Esophagus muscularis mucosa (tissue), 4 donors: Measurements from ENCODE around the gene BBIP1. TPM values are rescaled to one million over a fixed set of nuclear protein-coding genes. Genes with fewer than 3 reads are reported as not detected.

ENCODE experiments used
- DNase-seq: peaks from one replicate; pipeline ENCODE4 v3.0.0-alpha.2; 2017; ENCODE audit errors: extremely low spot score
- H3K27ac ChIP-seq, 4 donors: fragments of 200-600 bp; sonication (generic); replicated peaks in 1 of 4; 1 replicate in 3 of 4; 2 replicates in 1 of 4; pipeline ENCODE4 v1.5.1; 2016 to 2019; ENCODE audit warnings: mild to moderate bottlenecking in 1 of 4
- H3K27me3 ChIP-seq, 4 donors: fragments of 200-600 bp; sonication (generic); one replicate each; pipeline versions ENCODE4 v1.5.1 to v1.6.0; 2016 to 2019
- H3K36me3 ChIP-seq, 4 donors: fragments of 200-600 bp; sonication (generic); one replicate each; pipeline ENCODE4 v1.5.1; 2016 to 2019
- H3K4me1 ChIP-seq, 4 donors: fragments of 200-600 bp; sonication (generic); one replicate each; pipeline ENCODE4 v1.5.1; 2016 to 2019
- H3K4me3 ChIP-seq, 4 donors: fragments of 200-600 bp; sonication (generic); 1 replicate in 2 of 4; 2 replicates in 2 of 4; pipeline ENCODE4 v1.5.1; 2016 to 2019; ENCODE audit warnings: mild to moderate bottlenecking in 4 of 4, moderate library complexity in 1 of 4
- H3K9me3 ChIP-seq, 4 donors: fragments of 200-600 bp; sonication (generic); 1 replicate in 3 of 4; 2 replicates in 1 of 4; pipeline ENCODE4 v1.5.1; 2016 to 2019
- CTCF ChIP-seq, 3 experiments: fragments of 200-600 bp in 2 of 3; fragments of 450-650 bp in 1 of 3; sonication (generic) in 2 of 3; IDR thresholded peaks; one replicate each; pipeline ENCODE4 v1.5.1; 2017 to 2019; ENCODE audit warnings: antibody characterized with exemption in 3 of 3, mild to moderate bottlenecking in 2 of 3, moderate library complexity in 1 of 3
- EP300 ChIP-seq: sonication (generic); formaldehyde crosslinking; IDR thresholded peaks from one replicate; pipeline ENCODE4 v1.6.1; 2017; ENCODE audit warnings: antibody characterized with exemption
- POLR2A ChIP-seq: fragments of 450-650 bp; IDR thresholded peaks from one replicate; pipeline ENCODE4 v1.6.1; 2017; ENCODE audit warnings: antibody characterized with exemption, moderate library complexity, mild to moderate bottlenecking, low read depth
- POLR2AphosphoS5 ChIP-seq, 2 donors: sonication (generic); formaldehyde crosslinking; IDR thresholded peaks; one replicate each; pipeline ENCODE4 v1.6.1; 2017; ENCODE audit warnings: antibody characterized with exemption in 2 of 2
- WGBS: methylation state at CpG from one replicate; pipeline ENCODE4 v1.1.5; 2018; 5-methylcytosine and 5-hydroxymethylcytosine counted together
- intact Hi-C: fragments of 100-400 bp; cut with DNase I; formaldehyde crosslinking; loops from one replicate; pipeline ENCODE4 v1.15.1; 2023
- total RNA-seq, 4 donors: library from RNA; depleted of rRNA; stranded (reverse); fragments of >200 nt; gene quantifications; one replicate each; pipeline versions ENCODE4 v1.1.0 to v1.2.1, GENCODE V29; 2016

The BBIP1 gene
- total RNA-seq, 4 donors from 2014 or later, result 17.6 to 29.5 (median 27.0) TPM

GRCh38 chr10:110883924-110884323, 35.1 kb downstream of the BBIP1 start:
- intact Hi-C loops, result no loop called here
- TF ChIP-seq CTCF (IDR thresholded peaks at IDR 0.05) (no peak), POLR2A (no peak), POLR2AphosphoS5 (IDR thresholded peaks at IDR 0.05) (no peak), EP300 (no peak)
- no peak for DNase-seq
- Histone ChIP-seq H3K4me3 (peak overlapping the region; percentile 3 to 33 (median 28)), H3K27me3 (no peaks in the 10 kb centered on the region), H3K9me3 (no peaks in the 10 kb centered on the region), H3K27ac (peak overlapping the region; percentile 4 to 70 (median 52)), H3K4me1 (peaks cover 0 to 68% (median 54%) of the 10 kb centered on the region in 4 donors), H3K36me3 (peaks cover 0 to 64% (median 33%) of the 10 kb centered on the region in 4 donors)
- WGBS, result 80% methylated on average over 10 of the region's 10 CpGs

DNA sequence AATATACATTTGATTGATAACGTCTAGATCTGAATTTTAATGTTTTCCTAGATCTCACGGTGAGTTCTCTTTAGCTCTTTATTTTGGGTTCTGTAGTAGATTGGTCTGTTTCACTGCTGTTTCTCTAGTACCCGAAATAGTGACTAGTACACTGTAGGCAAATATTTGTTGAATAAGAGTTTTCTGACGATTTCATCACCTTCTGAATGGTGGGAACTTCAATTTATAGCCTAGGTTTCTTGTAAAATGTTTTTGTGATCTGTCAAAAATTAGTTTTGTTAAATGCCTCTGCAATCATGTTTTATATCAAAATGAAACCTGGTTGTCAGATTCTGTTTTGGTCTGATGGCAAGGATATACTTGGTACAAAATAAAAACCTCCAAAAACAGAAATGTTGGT, 37.1 kb downstream of the BBIP1 start:
- Histone ChIP-seq H3K36me3 (peaks cover 0 to 64% (median 28%) of the 10 kb centered on the region in 4 donors), H3K9me3 (no peaks in the 10 kb centered on the region), H3K27ac (peak overlapping the region in 3 of 4 donors; percentile 16 to 49 (median 24)), H3K4me1 (peaks cover 2 to 77% (median 63%) of the 10 kb centered on the region in 4 donors), H3K27me3 (no peaks in the 10 kb centered on the region), H3K4me3 (no peak overlapping the region)
- DNase-seq, result no peak
- 72% methylated on average over 4 of the region's 4 CpGs for WGBS
- TF ChIP-seq POLR2AphosphoS5 (IDR thresholded peaks at IDR 0.05) (no peak), EP300 (no peak), POLR2A (no peak), CTCF (IDR thresholded peaks at IDR 0.05) (no peak)
- intact Hi-C loops, result no loop called here

- TF ChIP-seq EP300 (no peak), POLR2A (no peak), POLR2AphosphoS5 (IDR thresholded peaks at IDR 0.05) (no peak), CTCF (IDR thresholded peaks at IDR 0.05) (no peak)
- intact Hi-C loops, result no loop called here
- Histone ChIP-seq H3K36me3 (peaks cover 0 to 61% (median 29%) of the 10 kb centered on the region in 4 donors), H3K27ac (peak overlapping the region in 3 of 4 donors; percentile 16 to 49 (median 24)), H3K4me3 (no peak overlapping the region), H3K27me3 (no peaks in the 10 kb centered on the region), H3K4me1 (peaks cover 2 to 77% (median 61%) of the 10 kb centered on the region in 4 donors), H3K9me3 (no peaks in the 10 kb centered on the region)
- no peak for DNase-seq
- 95% methylated on average over 9 of the region's 9 CpGs for WGBS
Measured at GRCh38 chr10:110881247-110881646, 37.7 kb downstream of the BBIP1 start.

GRCh38 chr10:110880012-110880411, 39.0 kb downstream of the BBIP1 start:
- no peaks in the 10 kb centered on the region for H3K27me3 ChIP-seq
- peaks cover 2 to 82% (median 66%) of the 10 kb centered on the region in 4 donors for H3K4me1 ChIP-seq
- H3K36me3 ChIP-seq, result peaks cover 0 to 51% (median 25%) of the 10 kb centered on the region in 4 donors
- TF ChIP-seq CTCF (IDR thresholded peaks at IDR 0.05), result no peak
- no peak for TF ChIP-seq EP300
- TF ChIP-seq POLR2A, result no peak
- 79% methylated on average over 3 of the region's 3 CpGs for WGBS
- H3K27ac ChIP-seq, result peak overlapping the region; percentile 15 to 32 (median 20)
- no peaks in the 10 kb centered on the region for H3K9me3 ChIP-seq
- no peak overlapping the region for H3K4me3 ChIP-seq
- intact Hi-C loops, result no loop called here
- DNase-seq, result no peak

DNA sequence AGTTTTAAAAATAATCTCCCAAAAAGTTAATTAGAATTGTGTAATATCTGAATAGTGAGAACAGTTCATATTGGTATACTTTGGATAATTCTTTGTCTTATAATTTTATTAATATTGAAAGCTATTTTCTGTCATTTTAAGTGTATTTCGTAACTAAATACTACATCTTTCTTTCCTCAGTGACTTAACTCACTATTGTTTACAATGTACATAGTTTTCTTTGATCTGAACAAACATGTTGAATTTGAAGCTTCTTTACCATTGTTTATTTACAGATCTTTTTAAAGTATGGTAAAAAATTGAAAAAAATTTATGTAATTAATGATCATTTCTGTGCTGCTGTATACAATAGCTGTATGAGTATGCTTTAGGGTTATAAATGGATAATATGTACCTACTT, 42.2 kb downstream of the BBIP1 start:
- no peak for TF ChIP-seq EP300
- no peak for TF ChIP-seq POLR2A
- no peak for TF ChIP-seq POLR2AphosphoS5 (IDR thresholded peaks at IDR 0.05)
- TF ChIP-seq CTCF (IDR thresholded peaks at IDR 0.05), result no peak
- peaks cover 0 to 29% (median 13%) of the 10 kb centered on the region in 4 donors for H3K36me3 ChIP-seq
- H3K4me3 ChIP-seq, result no peak overlapping the region
- no peak overlapping the region for H3K27ac ChIP-seq
- no peaks in the 10 kb centered on the region for H3K27me3 ChIP-seq
- H3K4me1 ChIP-seq, result peaks cover 11 to 71% (median 69%) of the 10 kb centered on the region in 4 donors
- intact Hi-C loops, result no loop called here
- DNase-seq, result no peak
- WGBS, result 87% methylated on average over 1 of the region's 1 CpG
- H3K9me3 ChIP-seq, result no peaks in the 10 kb centered on the region
